Measurements from ENCODE around the gene LRMDA.

The LRMDA gene

DNA sequence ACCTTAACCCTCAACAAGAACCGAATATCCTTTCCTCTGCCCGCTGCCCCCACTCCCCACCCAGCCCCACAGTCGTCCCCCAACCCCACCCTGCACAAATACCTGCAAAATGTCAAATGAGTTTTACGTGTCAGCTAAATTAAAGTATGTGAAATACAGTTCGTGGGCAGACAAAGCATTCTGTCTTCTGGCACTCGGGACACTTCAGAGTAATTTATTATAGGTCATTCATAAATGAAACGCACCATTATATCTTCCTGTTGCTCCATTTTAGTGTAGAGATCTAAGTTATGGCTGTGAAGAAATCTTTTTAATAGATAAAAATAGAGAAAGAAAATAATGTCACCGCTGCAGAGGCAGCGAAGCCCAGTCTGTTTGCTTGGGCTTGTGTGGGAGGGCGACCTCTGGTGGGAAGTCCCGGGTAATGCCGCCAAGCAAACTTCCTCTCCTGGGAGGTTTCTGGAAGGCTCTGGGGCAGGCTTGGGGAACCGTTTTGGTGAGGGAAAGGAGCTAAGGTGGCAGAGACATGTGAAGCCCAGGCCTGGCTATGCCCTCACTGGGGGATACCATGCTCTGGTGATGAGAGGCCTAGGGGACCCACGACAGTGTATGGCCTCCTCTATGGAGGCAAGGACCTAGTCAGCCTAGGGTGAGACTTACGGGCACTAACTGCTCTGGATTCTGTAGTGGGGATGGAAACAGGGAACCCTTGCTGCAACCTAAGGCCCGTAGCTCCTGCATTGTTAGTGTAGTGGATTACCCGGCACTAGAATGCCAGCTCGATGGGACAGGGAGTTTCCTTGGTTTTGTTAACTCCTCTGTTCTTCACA is 604.9 kb downstream of the LRMDA start:
- Histone ChIP-seq H3K4me2 (no peak overlapping the region), H3K9ac (no peak overlapping the region), H3K9me3 (replicated peaks in 1 of 11) (peaks cover 0 to 16% (median 9%) of the 10 kb centered on the region in 11 experiments; a peak in 17 of 22 replicates), H3K36me3 (no peaks in the 10 kb centered on the region), H3K27ac (no peak overlapping the region), H3K27me3 (no peaks in the 10 kb centered on the region), H3K4me3 (no peak overlapping the region), H3K4me1 (peaks cover 0 to 4% (median 0%) of the 10 kb centered on the region in 10 experiments; a peak in 2 of 20 replicates), H4K20me1 (no peaks in the 10 kb centered on the region)
- TF ChIP-seq Cebpa-rat (IDR thresholded peaks at IDR 0.05): no peak

DNA sequence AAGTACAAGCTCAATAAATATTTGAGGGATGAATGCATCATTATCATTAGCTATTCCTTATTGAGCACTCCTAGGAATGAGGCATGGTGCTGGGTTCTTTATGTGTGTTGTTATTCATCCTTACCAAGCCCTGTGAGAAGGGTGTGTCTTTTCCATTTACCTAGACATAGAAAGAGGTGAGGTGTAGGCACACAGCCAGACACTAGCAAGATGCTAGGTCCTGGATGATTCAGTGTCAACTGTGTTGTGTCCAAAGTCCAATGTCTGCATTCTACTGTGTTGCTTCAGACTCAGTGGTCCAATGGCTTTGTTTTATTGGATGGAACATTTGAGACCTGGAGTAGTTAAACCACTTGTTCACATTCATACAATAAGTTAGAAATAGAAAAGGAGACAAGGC is 605.5 kb downstream of the LRMDA start:
- no peaks in the 10 kb centered on the region for H3K27me3 ChIP-seq
- H3K27ac ChIP-seq: no peak overlapping the region
- H3K4me2 ChIP-seq: no peak overlapping the region
- peaks cover 0 to 4% (median 0%) of the 10 kb centered on the region in 10 experiments; a peak in 2 of 20 replicates for H3K4me1 ChIP-seq
- H3K4me3 ChIP-seq: no peak overlapping the region
- peaks cover 0 to 16% (median 9%) of the 10 kb centered on the region in 11 experiments; a peak in 17 of 22 replicates for H3K9me3 ChIP-seq (replicated peaks in 1 of 11)
- H4K20me1 ChIP-seq: no peaks in the 10 kb centered on the region
- no peak for TF ChIP-seq Cebpa-rat (IDR thresholded peaks at IDR 0.05)
- no peaks in the 10 kb centered on the region for H3K36me3 ChIP-seq
- no peak overlapping the region for H3K9ac ChIP-seq

DNA sequence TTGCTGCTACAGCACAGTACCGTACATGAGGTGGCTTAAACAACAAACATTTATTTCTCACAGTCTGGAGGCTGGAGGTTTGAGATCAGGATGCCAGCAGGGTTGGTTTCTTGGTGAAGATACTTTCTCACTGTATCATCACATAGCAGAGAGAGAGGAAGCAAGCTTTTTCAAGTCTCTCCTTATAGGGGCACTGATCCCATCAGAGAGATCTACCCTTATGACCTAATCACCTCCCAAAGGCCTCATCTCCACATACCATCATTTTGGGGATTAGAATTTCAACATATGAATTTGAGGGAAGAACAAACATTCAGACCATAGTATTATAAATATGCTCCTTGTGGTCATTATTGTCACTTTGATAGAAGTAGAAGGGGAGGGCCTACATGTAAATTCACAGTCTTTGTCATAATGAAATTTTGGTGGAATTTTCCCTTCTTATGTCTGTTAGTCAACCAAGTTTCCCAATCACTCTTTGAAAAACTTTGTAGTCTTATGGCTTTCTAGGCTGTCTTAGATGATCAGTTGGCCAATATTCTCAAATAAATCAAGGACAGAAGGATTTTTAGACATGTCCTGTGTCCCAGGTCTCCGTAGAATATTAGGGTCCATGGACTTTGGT is 606.2 kb downstream of the LRMDA start:
- Histone ChIP-seq H4K20me1 (no peaks in the 10 kb centered on the region), H3K27me3 (no peaks in the 10 kb centered on the region), H3K4me3 (no peak overlapping the region), H3K9me3 (replicated peaks in 1 of 11) (peaks cover 0 to 16% (median 9%) of the 10 kb centered on the region in 11 experiments; a peak in 17 of 22 replicates), H3K27ac (no peak overlapping the region), H3K36me3 (no peaks in the 10 kb centered on the region), H3K4me2 (no peak overlapping the region), H3K4me1 (peaks cover 0 to 4% (median 0%) of the 10 kb centered on the region in 10 experiments; a peak in 2 of 20 replicates), H3K9ac (no peak overlapping the region)
- TF ChIP-seq Cebpa-rat (IDR thresholded peaks at IDR 0.05): no peak

DNA sequence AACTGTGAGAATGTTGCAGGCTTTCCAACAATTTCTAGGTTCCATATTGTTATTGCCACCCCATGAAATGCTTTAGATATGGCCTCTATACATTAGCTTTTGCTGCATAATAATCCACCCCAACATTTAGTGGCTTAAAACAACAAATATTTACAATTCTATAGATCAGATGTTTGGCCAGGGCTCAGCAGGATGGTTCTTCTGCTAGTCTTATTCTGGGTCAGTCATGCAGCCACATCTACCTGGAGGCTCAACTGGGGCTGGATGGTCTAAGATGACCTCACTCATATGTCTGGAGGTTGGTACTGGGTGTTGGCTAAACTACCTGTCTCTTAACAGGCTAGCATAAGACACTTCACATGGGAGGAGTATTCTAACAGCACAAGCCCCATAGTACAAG is 607.3 kb downstream of the LRMDA start:
- H3K4me1 ChIP-seq: peaks cover 0 to 3% (median 0%) of the 10 kb centered on the region in 10 experiments; a peak in 2 of 20 replicates
- H3K9me3 ChIP-seq (replicated peaks in 1 of 11): peaks cover 0 to 16% (median 9%) of the 10 kb centered on the region in 11 experiments; a peak in 17 of 22 replicates
- H3K36me3 ChIP-seq: no peaks in the 10 kb centered on the region
- no peak overlapping the region for H3K27ac ChIP-seq
- H3K27me3 ChIP-seq: no peaks in the 10 kb centered on the region
- TF ChIP-seq Cebpa-rat (IDR thresholded peaks at IDR 0.05): no peak
- H3K4me3 ChIP-seq: no peak overlapping the region
- H3K9ac ChIP-seq: no peak overlapping the region
- no peaks in the 10 kb centered on the region for H4K20me1 ChIP-seq
- H3K4me2 ChIP-seq: no peak overlapping the region

DNA sequence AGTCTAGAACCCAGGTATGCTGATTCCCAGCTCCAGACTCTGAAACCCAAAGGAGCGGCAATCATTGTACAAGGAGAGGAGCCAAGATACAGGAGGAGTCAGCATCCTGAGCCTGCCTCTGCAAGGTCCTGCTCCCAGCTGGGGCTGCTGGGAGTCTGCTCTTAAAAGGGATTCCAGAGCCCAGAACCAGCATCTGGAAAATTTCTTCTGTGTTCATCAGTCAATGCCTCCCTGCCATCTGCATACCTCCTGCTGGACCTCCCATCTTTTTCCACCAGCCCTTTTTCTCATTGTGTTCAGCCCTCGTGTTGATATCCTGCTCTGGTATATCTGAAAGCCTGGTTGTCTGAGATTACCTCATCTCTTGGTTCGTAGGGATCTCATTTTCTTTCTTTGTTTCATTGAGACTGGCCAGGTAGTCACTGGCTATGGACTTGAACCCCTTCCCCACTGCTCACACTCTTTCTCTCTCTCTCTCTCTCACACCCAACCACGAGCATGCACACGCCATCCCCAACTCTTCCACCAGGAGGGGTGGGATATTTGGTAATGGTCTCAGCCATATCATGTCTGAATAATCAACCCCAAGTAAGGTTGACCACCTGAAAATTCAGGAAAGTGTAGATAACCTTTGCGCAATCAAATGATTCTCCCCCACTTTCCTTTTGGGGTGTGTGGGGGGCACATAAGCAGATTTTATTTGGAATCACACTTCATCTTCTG is 608.8 kb downstream of the LRMDA start:
- no peaks in the 10 kb centered on the region for H3K27me3 ChIP-seq
- no peak for TF ChIP-seq Cebpa-rat (IDR thresholded peaks at IDR 0.05)
- no peaks in the 10 kb centered on the region; a peak in 1 of 20 replicates for H3K4me1 ChIP-seq
- no peaks in the 10 kb centered on the region for H4K20me1 ChIP-seq
- H3K4me3 ChIP-seq: no peak overlapping the region
- H3K9ac ChIP-seq: no peak overlapping the region
- peaks cover 0 to 16% (median 9%) of the 10 kb centered on the region in 11 experiments; a peak in 17 of 22 replicates for H3K9me3 ChIP-seq (replicated peaks in 1 of 11)
- H3K27ac ChIP-seq: no peak overlapping the region
- H3K36me3 ChIP-seq: no peaks in the 10 kb centered on the region
- no peak overlapping the region for H3K4me2 ChIP-seq

DNA sequence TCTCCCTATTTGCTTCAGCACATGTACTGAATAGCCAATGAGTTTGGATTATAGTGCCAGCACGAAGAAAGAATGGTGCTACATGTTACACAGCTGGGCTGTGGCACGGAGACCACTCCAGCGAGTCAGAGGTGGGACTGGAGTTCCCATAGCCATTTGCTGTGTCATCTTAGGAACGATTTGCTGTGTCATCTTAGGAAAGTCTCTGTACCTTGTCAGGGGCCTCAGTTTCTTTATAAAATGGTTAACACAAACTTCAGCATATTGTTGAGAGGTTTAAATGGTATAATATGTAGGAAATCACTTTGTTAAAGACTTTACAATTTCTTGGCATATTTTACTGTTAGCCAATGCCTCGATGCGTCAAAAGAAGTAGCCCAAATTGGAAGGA is 609.4 kb downstream of the LRMDA start:
- Histone ChIP-seq H4K20me1 (no peaks in the 10 kb centered on the region), H3K36me3 (no peaks in the 10 kb centered on the region), H3K4me3 (no peak overlapping the region), H3K9ac (no peak overlapping the region), H3K9me3 (replicated peaks in 1 of 11) (peaks cover 0 to 16% (median 9%) of the 10 kb centered on the region in 11 experiments; a peak in 17 of 22 replicates), H3K4me2 (no peak overlapping the region), H3K27ac (no peak overlapping the region), H3K27me3 (no peaks in the 10 kb centered on the region), H3K4me1 (no peaks in the 10 kb centered on the region; a peak in 1 of 20 replicates)
- no peak for TF ChIP-seq Cebpa-rat (IDR thresholded peaks at IDR 0.05)

DNA sequence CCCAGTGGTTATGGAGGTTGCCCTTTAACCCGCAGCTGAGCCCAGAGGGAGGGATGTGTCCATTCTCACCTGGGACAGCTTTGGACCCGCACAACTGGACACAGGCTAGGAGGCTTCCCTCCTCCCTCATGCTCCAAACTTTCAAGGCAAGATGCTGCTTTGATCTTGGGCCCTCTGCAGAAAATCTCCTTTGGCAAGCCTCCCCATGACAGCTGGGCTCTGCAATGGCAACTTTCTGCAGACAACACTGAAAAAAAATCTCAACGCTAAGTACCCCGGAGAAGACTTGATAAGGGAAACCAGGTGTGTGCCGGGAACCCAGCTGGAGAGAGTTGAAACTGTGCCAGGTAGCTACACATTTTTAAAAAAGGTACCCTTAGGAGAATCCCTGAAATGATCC is 610.1 kb downstream of the LRMDA start:
- H3K4me3 ChIP-seq: no peak overlapping the region
- H3K9ac ChIP-seq: no peak overlapping the region
- H3K27me3 ChIP-seq: no peaks in the 10 kb centered on the region
- H3K4me2 ChIP-seq: no peak overlapping the region
- no peaks in the 10 kb centered on the region for H3K36me3 ChIP-seq
- H4K20me1 ChIP-seq: no peaks in the 10 kb centered on the region
- no peaks in the 10 kb centered on the region; a peak in 1 of 20 replicates for H3K4me1 ChIP-seq
- no peak overlapping the region for H3K27ac ChIP-seq
- H3K9me3 ChIP-seq (replicated peaks in 1 of 11): peaks cover 0 to 16% (median 9%) of the 10 kb centered on the region in 11 experiments; a peak in 17 of 22 replicates
- TF ChIP-seq Cebpa-rat (IDR thresholded peaks at IDR 0.05): no peak

DNA sequence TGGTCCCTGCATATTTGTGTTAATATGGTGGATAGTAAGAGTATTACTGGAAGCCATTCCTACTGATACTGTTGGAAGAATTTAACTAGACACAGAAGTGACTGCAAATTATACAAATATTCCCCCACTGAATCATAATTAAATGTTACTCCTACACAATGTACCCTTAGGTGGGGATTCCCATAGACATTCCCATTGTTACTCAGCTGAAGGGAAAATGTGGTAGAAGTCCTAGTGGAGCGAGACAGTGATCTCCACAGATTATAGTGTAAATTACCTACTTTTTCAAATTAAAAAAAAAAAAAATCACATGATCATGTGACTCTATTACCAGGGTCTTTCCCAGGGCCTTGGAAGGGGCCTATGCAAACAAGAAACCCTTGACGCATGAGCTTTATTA is 611.8 kb downstream of the LRMDA start:
- Histone ChIP-seq H3K36me3 (no peaks in the 10 kb centered on the region), H4K20me1 (no peaks in the 10 kb centered on the region), H3K4me1 (no peaks in the 10 kb centered on the region), H3K4me3 (no peak overlapping the region), H3K27ac (no peak overlapping the region), H3K9ac (no peak overlapping the region), H3K9me3 (replicated peaks in 1 of 11) (peaks cover 0 to 14% (median 8%) of the 10 kb centered on the region in 11 experiments; a peak in 17 of 22 replicates), H3K27me3 (no peaks in the 10 kb centered on the region), H3K4me2 (no peak overlapping the region)
- TF ChIP-seq Cebpa-rat (IDR thresholded peaks at IDR 0.05): no peak

DNA sequence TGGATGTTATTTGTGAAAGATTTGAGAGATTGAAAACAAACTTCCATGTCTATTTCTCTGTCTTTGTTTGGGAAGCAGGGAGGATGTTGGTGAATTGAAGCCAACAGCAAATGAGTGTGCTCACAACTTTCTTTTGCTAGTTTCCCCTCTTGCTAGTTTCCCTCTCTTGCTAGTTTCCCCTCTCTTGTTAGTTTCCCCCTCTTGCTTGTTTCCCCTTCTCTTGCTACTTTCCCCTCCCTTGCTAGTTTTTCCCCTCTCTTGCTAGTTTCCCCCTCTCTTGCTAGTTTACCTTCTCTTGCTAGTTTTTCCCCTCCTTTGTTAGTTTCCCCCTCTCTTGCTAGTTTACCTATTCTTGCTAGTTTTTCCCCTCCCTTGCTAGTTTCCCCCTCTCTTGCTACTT is 613.3 kb downstream of the LRMDA start:
- no peak overlapping the region for H3K9ac ChIP-seq
- no peaks in the 10 kb centered on the region for H3K9me3 ChIP-seq (replicated peaks in 1 of 11)
- no peaks in the 10 kb centered on the region for H3K36me3 ChIP-seq
- H4K20me1 ChIP-seq: no peaks in the 10 kb centered on the region
- H3K4me2 ChIP-seq: no peak overlapping the region
- peaks cover 3 to 9% (median 4%) of the 10 kb centered on the region in 10 experiments; a peak in 18 of 20 replicates for H3K4me1 ChIP-seq
- no peak for TF ChIP-seq Cebpa-rat (IDR thresholded peaks at IDR 0.05)
- no peak overlapping the region for H3K27ac ChIP-seq
- no peak overlapping the region for H3K4me3 ChIP-seq
- no peaks in the 10 kb centered on the region for H3K27me3 ChIP-seq

All from BLaER1 treated with 17β-estradiol and CSF1 and Interleukin-3, amounts not matched to agents 10 nM and 100 nM (cell line).